A673 (cell line): ENCODE results near the gene AP3D1. TPM values are rescaled to one million over a fixed set of nuclear protein-coding genes. Genes with fewer than 3 reads are reported as not detected.

ENCODE experiments used
- BruUV-seq: library from RNA; stranded (reverse); fragments of 400-500 nt; replicated peaks from 2 replicates; lab custom pipeline; 2021; lab: Mats Ljungman, UMichigan
- CTCF ChIA-PET: fragments of 300-600 bp; sonication (Branson Sonifier 250); formaldehyde crosslinking; loops from one replicate; lab custom pipeline; 2022; ENCODE audit warnings: antibody characterized with exemption; lab: Charles Lee
- POLR2A ChIA-PET: fragments of 300-600 bp; sonication (Branson Sonifier 250); formaldehyde crosslinking; loops from one replicate; lab custom pipeline; 2022; ENCODE audit warnings: antibody characterized with exemption; ENCODE audit not compliant: low non-redundant PET; lab: Charles Lee
- DNase-seq: peaks from one replicate; pipeline ENCODE4 v3.0.0-alpha.2; 2015; ENCODE audit warnings: low spot score
- H3K27ac ChIP-seq: fragments of 200-600 bp; sonication (generic); 2 replicates; pipeline ENCODE4 v1.5.1; 2016; ENCODE audit warnings: mixed run types, low read depth, mild to moderate bottlenecking, mixed read lengths, antibody characterized with exemption, low read length; ENCODE audit not compliant: poor library complexity, severe bottlenecking
- H3K27me3 ChIP-seq: fragments of 200-600 bp; sonication (generic); replicated peaks from 2 replicates; pipeline ENCODE4 v1.6.1; 2017; ENCODE audit warnings: mixed run types, low read depth, mild to moderate bottlenecking, mixed read lengths, antibody characterized with exemption, low read length; ENCODE audit not compliant: insufficient read depth, poor library complexity
- H3K36me3 ChIP-seq: fragments of 200-600 bp; sonication (generic); 2 replicates; pipeline ENCODE4 v1.6.1; 2016; ENCODE audit warnings: mixed run types, mild to moderate bottlenecking, mixed read lengths, antibody characterized with exemption, low read length; ENCODE audit not compliant: insufficient read depth, poor library complexity, severe bottlenecking
- H3K4me1 ChIP-seq: fragments of 200-600 bp; sonication (generic); 2 replicates; pipeline ENCODE4 v1.6.1; 2017; ENCODE audit warnings: mixed run types, mild to moderate bottlenecking, mixed read lengths, antibody characterized with exemption, low read length; ENCODE audit not compliant: insufficient read depth, poor library complexity, severe bottlenecking
- H3K4me3 ChIP-seq: fragments of 200-600 bp; sonication (generic); 2 replicates; pipeline ENCODE4 v1.5.1; 2016; ENCODE audit warnings: low read depth, mixed run types, mild to moderate bottlenecking, mixed read lengths, low read length; ENCODE audit not compliant: poor library complexity, severe bottlenecking
- H3K9me3 ChIP-seq: fragments of 200-600 bp; sonication (generic); 2 replicates; pipeline ENCODE4 v1.6.1; 2016; ENCODE audit warnings: mixed run types, low read depth, mild to moderate bottlenecking, mixed read lengths, antibody characterized with exemption, low read length; ENCODE audit not compliant: poor library complexity, severe bottlenecking
- CTCF ChIP-seq: fragments of 300-800, 200-600 bp; sonication (generic); conservative IDR thresholded peaks from 2 replicates; pipeline ENCODE4 v1.5.1; 2017; ENCODE audit warnings: low read depth, mild to moderate bottlenecking, antibody characterized with exemption, low read length, moderate library complexity, mixed read lengths
- EZH2 ChIP-seq: fragments of 200-600 bp; sonication (generic); IDR thresholded peaks from 2 replicates; pipeline ENCODE4 v1.6.1; 2017; ENCODE audit warnings: borderline replicate concordance, low read depth, mild to moderate bottlenecking, mixed read lengths, antibody characterized with exemption, low read length; ENCODE audit not compliant: poor library complexity, severe bottlenecking
- intact Hi-C: fragments of 100-400 bp; cut with micrococcal nuclease; formaldehyde crosslinking; loops from one replicate; pipeline ENCODE4 v1.10.0; 2022; ENCODE audit not compliant: unreplicated experiment
- total RNA-seq: library from RNA; stranded (reverse); gene quantifications from 2 replicates; pipeline ENCODE4 v1.2.3, GENCODE V29; 2021

Gene AP3D1
- total RNA-seq, 1 experiment from 2014 or later: 148 TPM

GRCh38 chr19:2193807-2194206 lies 42.4 kb upstream of the AP3D1 start:
- no peak for TF ChIP-seq EZH2
- no peak for TF ChIP-seq CTCF
- intact Hi-C loops: no loop called here
- Histone ChIP-seq H3K4me3 (no peak overlapping the region), H3K4me1 (no peaks in the 10 kb centered on the region), H3K27ac (no peak overlapping the region), H3K27me3 (no peaks in the 10 kb centered on the region), H3K36me3 (peaks cover 51% of the 10 kb centered on the region), H3K9me3 (no peaks in the 10 kb centered on the region)
- POLR2A ChIA-PET: no interaction called here
- CTCF ChIA-PET: no interaction called here
- no TSS peak for BruUV-seq
- no peak for DNase-seq

GRCh38 chr19:2192862-2193261 lies 41.5 kb upstream of the AP3D1 start:
- no peaks in the 10 kb centered on the region for H3K9me3 ChIP-seq
- ChIA-PET POLR2A (no interaction called here), CTCF (no interaction called here)
- no peak overlapping the region for H3K27ac ChIP-seq
- no peak for DNase-seq
- H3K4me1 ChIP-seq: no peaks in the 10 kb centered on the region
- no peaks in the 10 kb centered on the region for H3K27me3 ChIP-seq
- TF ChIP-seq EZH2: no peak
- TF ChIP-seq CTCF: no peak
- no peak overlapping the region for H3K4me3 ChIP-seq
- H3K36me3 ChIP-seq: peaks cover 51% of the 10 kb centered on the region
- BruUV-seq: no TSS peak
- intact Hi-C loops: no loop called here

- POLR2A ChIA-PET: no interaction called here
- no peak overlapping the region for H3K4me3 ChIP-seq
- H3K4me1 ChIP-seq: no peaks in the 10 kb centered on the region
- no peaks in the 10 kb centered on the region for H3K9me3 ChIP-seq
- BruUV-seq: no TSS peak
- no peaks in the 10 kb centered on the region for H3K27me3 ChIP-seq
- TF ChIP-seq CTCF (no peak), EZH2 (no peak)
- intact Hi-C loops: no loop called here
- CTCF ChIA-PET: no interaction called here
- H3K36me3 ChIP-seq: peaks cover 57% of the 10 kb centered on the region
- DNase-seq: no peak
- no peak overlapping the region for H3K27ac ChIP-seq
Measured at GRCh38 chr19:2191456-2192310, 40.3 kb upstream of the AP3D1 start.
